ENCODE data around the gene SLC51B.

DNA sequence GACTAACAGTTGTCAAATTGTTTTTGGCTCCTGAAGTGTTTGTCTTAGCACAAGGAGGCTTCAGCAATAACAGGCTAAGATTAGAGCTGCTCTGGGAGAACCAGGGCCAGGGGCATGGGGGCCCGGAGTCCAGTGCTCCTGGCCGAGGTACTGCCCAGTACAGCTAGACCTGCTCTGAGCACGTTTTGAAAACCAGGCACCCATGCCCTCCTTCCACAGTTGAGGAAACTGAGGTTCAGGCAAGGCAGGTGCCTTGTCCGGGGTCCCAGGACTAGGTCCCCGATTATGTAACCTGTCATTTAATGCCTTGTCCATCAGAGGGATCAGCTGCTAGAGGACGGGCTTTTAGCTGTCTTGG lies 50.5 kb downstream of the SLC51B start:
- TF ChIP-seq CTCF (IDR thresholded peaks at IDR 0.05 in 2 of 3, conservative IDR thresholded peaks at IDR 0.05 in 1 of 3; ENCODE audit: insufficient read depth in 2 of 3, low read depth in 1 of 3, low read length in 3 of 3) (no peak), ZC3H4 (CRISPR knock-in tag; IDR thresholded peaks at IDR 0.05; ENCODE audit: borderline replicate concordance) (no peak), ZNF444 (CRISPR knock-in tag; IDR thresholded peaks at IDR 0.05) (no peak), RAD21 (CRISPR knock-in tag; conservative IDR thresholded peaks at IDR 0.05 in 1 of 2, IDR thresholded peaks at IDR 0.05 in 1 of 2) (no peak), POLR2H (tag; IDR thresholded peaks at IDR 0.05; ENCODE audit: low read depth) (no peak), LARP7 (IDR thresholded peaks at IDR 0.05) (no peak), ZNF77 (CRISPR knock-in tag; IDR thresholded peaks at IDR 0.05) (no peak), SMARCC2 (IDR thresholded peaks at IDR 0.05; ENCODE audit: low read depth) (no peak), IRF9 (tag; IDR thresholded peaks at IDR 0.05) (no peak), SMAD3 (CRISPR knock-in tag; conservative IDR thresholded peaks at IDR 0.05) (no peak), POLR2A (conservative IDR thresholded peaks at IDR 0.05) (no peak), NR2C2 (CRISPR knock-in tag; IDR thresholded peaks at IDR 0.05) (no peak), NR2C2 (tag; IDR thresholded peaks at IDR 0.05) (no peak), PTRF (tag; IDR thresholded peaks at IDR 0.05) (no peak)
- TF ChIP-seq, protein P1, sequence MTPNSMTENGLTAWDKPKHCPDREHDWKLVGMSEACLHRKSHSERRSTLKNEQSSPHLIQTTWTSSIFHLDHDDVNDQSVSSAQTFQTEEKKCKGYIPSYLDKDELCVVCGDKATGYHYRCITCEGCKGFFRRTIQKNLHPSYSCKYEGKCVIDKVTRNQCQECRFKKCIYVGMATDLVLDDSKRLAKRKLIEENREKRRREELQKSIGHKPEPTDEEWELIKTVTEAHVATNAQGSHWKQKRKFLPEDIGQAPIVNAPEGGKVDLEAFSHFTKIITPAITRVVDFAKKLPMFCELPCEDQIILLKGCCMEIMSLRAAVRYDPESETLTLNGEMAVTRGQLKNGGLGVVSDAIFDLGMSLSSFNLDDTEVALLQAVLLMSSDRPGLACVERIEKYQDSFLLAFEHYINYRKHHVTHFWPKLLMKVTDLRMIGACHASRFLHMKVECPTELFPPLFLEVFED (CRISPR knock-in tag; conservative IDR thresholded peaks at IDR 0.05), result no peak
